WTC11 (cell line): Measurements from ENCODE around the gene DPYSL4. TPM values are rescaled to one million over a fixed set of nuclear protein-coding genes. Genes with fewer than 3 reads are reported as not detected.

Source experiments
- ATAC-seq: fragments of 200-7000 bp; cut with Tn5 transposase; 2 replicates; pipeline ENCODE4 v1.10.0; 2021; ENCODE audit warnings: mild to moderate bottlenecking, moderate library complexity
- CTCF ChIA-PET: fragments of 300-600 bp; sonication (Branson Sonifier 250); formaldehyde crosslinking; loops from one replicate; lab custom pipeline; 2021; ENCODE audit warnings: antibody characterized with exemption; lab: Charles Lee
- POLR2A ChIA-PET: fragments of 350-600 bp; sonication (Branson Sonifier 250); formaldehyde crosslinking; loops from one replicate; lab custom pipeline; 2021; ENCODE audit warnings: antibody characterized with exemption; lab: Charles Lee
- DNase-seq: peaks from one replicate; pipeline ENCODE4 v3.0.0; 2021; ENCODE audit warnings: low spot score
- H3K27ac Mint-ChIP-seq: 2 replicates; pipeline ENCODE4 v1.8.0; 2021; ENCODE audit warnings: mixed read lengths
- H3K27me3 Mint-ChIP-seq: 2 replicates; pipeline ENCODE4 v1.8.0; 2021; ENCODE audit warnings: low read depth, mild to moderate bottlenecking, moderate library complexity, mixed read lengths
- H3K36me3 Mint-ChIP-seq: 2 replicates; pipeline ENCODE4 v1.8.0; 2021; ENCODE audit warnings: mixed read lengths
- H3K4me1 Mint-ChIP-seq: 2 replicates; pipeline ENCODE4 v1.8.0; 2022; ENCODE audit warnings: mixed read lengths
- H3K4me3 Mint-ChIP-seq: 2 replicates; pipeline ENCODE4 v1.8.0; 2021; ENCODE audit warnings: mild to moderate bottlenecking, moderate library complexity, mixed read lengths
- H3K9me3 Mint-ChIP-seq: 2 replicates; pipeline ENCODE4 v1.8.0; 2021; ENCODE audit warnings: mixed read lengths
- CBFB ChIP-seq: sonication (generic); formaldehyde crosslinking; IDR thresholded peaks from 2 replicates; pipeline ENCODE4 v1.8.1; 2022; ENCODE audit warnings: mild to moderate bottlenecking, low read depth, missing genetic modification reagents
- ESRRA ChIP-seq: sonication (generic); formaldehyde crosslinking; IDR thresholded peaks from 2 replicates; pipeline ENCODE4 v1.8.1; 2022; ENCODE audit warnings: mild to moderate bottlenecking, missing genetic modification reagents, borderline replicate concordance
- NR1H2 ChIP-seq: sonication (generic); formaldehyde crosslinking; IDR thresholded peaks from 2 replicates; pipeline ENCODE4 v1.9.0; 2021; ENCODE audit warnings: mild to moderate bottlenecking, moderate library complexity, missing genetic modification reagents
- NR2C2 ChIP-seq: sonication (generic); formaldehyde crosslinking; IDR thresholded peaks from 2 replicates; pipeline ENCODE4 v1.8.0; 2022; ENCODE audit warnings: mild to moderate bottlenecking, missing genetic modification reagents
- NR3C1 ChIP-seq: sonication (generic); formaldehyde crosslinking; conservative IDR thresholded peaks from 2 replicates; pipeline ENCODE4 v1.8.1; 2023; ENCODE audit warnings: low read depth, mild to moderate bottlenecking, missing genetic modification reagents
- OVOL2 ChIP-seq: fragments of 250-450 bp; sonication (Bioruptor Pico); IDR thresholded peaks from 2 replicates; pipeline ENCODE4 v1.9.0; 2021; ENCODE audit warnings: mild to moderate bottlenecking, borderline replicate concordance
- SOX15 ChIP-seq: fragments of 250-450 bp; sonication (Bioruptor Pico); IDR thresholded peaks from 2 replicates; pipeline ENCODE4 v1.9.0; 2021; ENCODE audit warnings: mild to moderate bottlenecking
- TP53 ChIP-seq: sonication (generic); formaldehyde crosslinking; IDR thresholded peaks from 2 replicates; pipeline ENCODE4 v1.8.1; 2023; ENCODE audit warnings: mild to moderate bottlenecking, missing genetic modification reagents
- ZBTB21 ChIP-seq: sonication (generic); formaldehyde crosslinking; IDR thresholded peaks from 2 replicates; pipeline ENCODE4 v1.8.1; 2023; ENCODE audit warnings: mild to moderate bottlenecking, missing genetic modification reagents, borderline replicate concordance
- total RNA-seq: library from RNA; stranded (reverse); gene quantifications from 3 replicates; pipeline ENCODE4 v1.2.3, GENCODE V29; 2021
- TF ChIP-seq, protein P1 (sequence below): sonication (generic); formaldehyde crosslinking; IDR thresholded peaks from 2 replicates; pipeline ENCODE4 v1.8.0; 2022; ENCODE audit warnings: mild to moderate bottlenecking, missing genetic modification reagents
- TF ChIP-seq, protein P2 (sequence below): sonication (generic); formaldehyde crosslinking; IDR thresholded peaks from 2 replicates; pipeline ENCODE4 v1.8.1; 2023; ENCODE audit warnings: mild to moderate bottlenecking, missing genetic modification reagents
- TF ChIP-seq, protein P3 (sequence below): fragments of 250-450 bp; sonication (Bioruptor Pico); IDR thresholded peaks from 2 replicates; pipeline ENCODE4 v1.9.0; 2021; ENCODE audit warnings: mild to moderate bottlenecking, borderline replicate concordance
- TF ChIP-seq, protein P4 (sequence below): sonication (generic); formaldehyde crosslinking; IDR thresholded peaks from 2 replicates; pipeline ENCODE4 v1.8.0; 2022; ENCODE audit warnings: mild to moderate bottlenecking, missing genetic modification reagents
- TF ChIP-seq, protein P5 (sequence below): fragments of 250-450 bp; sonication (Bioruptor Pico); IDR thresholded peaks from 2 replicates; pipeline ENCODE4 v1.9.0; 2021; ENCODE audit warnings: moderate library complexity, mild to moderate bottlenecking, inconsistent platforms, borderline replicate concordance
- TF ChIP-seq, protein P6 (sequence below): sonication (generic); formaldehyde crosslinking; IDR thresholded peaks from 2 replicates; pipeline ENCODE4 v1.8.1; 2022; ENCODE audit warnings: low read depth, missing genetic modification reagents, borderline replicate concordance
- TF ChIP-seq, protein P7 (sequence below): fragments of 250-450 bp; sonication (Bioruptor Pico); IDR thresholded peaks from 2 replicates; pipeline ENCODE4 v1.8.0; 2021; ENCODE audit warnings: mild to moderate bottlenecking

The DPYSL4 gene
- total RNA-seq, 1 experiment from 2014 or later, result 17.0 TPM

DNA sequence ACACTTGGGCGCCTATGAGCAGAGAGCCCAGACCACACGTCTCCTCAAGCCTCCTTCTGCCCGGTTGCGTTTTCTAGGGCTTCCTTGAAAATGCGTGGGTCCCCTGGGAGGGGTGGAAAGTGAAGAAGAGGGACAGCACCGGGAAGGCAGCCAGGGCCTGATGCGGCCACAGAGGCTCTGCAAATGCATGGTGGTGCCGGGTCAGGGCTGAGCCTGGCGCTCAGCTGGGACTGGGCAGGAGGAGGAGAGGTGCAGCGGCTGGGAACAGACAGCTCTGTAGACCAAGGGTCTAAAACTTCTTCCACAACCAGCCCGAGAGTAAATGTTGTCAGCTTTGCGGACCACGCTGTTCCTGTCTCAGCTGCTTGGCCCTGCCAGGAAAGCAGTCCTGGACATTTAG, 1.6 kb downstream of the DPYSL4 start:
- H3K36me3 Mint-ChIP-seq, result peaks cover 10% of the 10 kb centered on the region; the same call in 1 of the 2 replicates
- DNase-seq, result no peak
- POLR2A ChIA-PET, result no interaction called here
- H3K27ac Mint-ChIP-seq, result no peak overlapping the region
- TF ChIP-seq, protein P1, sequence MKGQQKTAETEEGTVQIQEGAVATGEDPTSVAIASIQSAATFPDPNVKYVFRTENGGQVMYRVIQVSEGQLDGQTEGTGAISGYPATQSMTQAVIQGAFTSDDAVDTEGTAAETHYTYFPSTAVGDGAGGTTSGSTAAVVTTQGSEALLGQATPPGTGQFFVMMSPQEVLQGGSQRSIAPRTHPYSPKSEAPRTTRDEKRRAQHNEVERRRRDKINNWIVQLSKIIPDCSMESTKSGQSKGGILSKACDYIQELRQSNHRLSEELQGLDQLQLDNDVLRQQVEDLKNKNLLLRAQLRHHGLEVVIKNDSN, result no peak
- TF ChIP-seq TP53, result no peak
- TF ChIP-seq ZBTB21 (CRISPR knock-in tag), result no peak
- no peak for TF ChIP-seq ESRRA (CRISPR knock-in tag)
- no peak for TF ChIP-seq NR1H2 (CRISPR knock-in tag)
- TF ChIP-seq, protein P2, sequence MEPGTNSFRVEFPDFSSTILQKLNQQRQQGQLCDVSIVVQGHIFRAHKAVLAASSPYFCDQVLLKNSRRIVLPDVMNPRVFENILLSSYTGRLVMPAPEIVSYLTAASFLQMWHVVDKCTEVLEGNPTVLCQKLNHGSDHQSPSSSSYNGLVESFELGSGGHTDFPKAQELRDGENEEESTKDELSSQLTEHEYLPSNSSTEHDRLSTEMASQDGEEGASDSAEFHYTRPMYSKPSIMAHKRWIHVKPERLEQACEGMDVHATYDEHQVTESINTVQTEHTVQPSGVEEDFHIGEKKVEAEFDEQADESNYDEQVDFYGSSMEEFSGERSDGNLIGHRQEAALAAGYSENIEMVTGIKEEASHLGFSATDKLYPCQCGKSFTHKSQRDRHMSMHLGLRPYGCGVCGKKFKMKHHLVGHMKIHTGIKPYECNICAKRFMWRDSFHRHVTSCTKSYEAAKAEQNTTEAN (CRISPR knock-in tag), result no peak
- TF ChIP-seq, protein P3, sequence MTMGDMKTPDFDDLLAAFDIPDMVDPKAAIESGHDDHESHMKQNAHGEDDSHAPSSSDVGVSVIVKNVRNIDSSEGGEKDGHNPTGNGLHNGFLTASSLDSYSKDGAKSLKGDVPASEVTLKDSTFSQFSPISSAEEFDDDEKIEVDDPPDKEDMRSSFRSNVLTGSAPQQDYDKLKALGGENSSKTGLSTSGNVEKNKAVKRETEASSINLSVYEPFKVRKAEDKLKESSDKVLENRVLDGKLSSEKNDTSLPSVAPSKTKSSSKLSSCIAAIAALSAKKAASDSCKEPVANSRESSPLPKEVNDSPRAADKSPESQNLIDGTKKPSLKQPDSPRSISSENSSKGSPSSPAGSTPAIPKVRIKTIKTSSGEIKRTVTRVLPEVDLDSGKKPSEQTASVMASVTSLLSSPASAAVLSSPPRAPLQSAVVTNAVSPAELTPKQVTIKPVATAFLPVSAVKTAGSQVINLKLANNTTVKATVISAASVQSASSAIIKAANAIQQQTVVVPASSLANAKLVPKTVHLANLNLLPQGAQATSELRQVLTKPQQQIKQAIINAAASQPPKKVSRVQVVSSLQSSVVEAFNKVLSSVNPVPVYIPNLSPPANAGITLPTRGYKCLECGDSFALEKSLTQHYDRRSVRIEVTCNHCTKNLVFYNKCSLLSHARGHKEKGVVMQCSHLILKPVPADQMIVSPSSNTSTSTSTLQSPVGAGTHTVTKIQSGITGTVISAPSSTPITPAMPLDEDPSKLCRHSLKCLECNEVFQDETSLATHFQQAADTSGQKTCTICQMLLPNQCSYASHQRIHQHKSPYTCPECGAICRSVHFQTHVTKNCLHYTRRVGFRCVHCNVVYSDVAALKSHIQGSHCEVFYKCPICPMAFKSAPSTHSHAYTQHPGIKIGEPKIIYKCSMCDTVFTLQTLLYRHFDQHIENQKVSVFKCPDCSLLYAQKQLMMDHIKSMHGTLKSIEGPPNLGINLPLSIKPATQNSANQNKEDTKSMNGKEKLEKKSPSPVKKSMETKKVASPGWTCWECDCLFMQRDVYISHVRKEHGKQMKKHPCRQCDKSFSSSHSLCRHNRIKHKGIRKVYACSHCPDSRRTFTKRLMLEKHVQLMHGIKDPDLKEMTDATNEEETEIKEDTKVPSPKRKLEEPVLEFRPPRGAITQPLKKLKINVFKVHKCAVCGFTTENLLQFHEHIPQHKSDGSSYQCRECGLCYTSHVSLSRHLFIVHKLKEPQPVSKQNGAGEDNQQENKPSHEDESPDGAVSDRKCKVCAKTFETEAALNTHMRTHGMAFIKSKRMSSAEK, result no peak
- TF ChIP-seq, protein P4, sequence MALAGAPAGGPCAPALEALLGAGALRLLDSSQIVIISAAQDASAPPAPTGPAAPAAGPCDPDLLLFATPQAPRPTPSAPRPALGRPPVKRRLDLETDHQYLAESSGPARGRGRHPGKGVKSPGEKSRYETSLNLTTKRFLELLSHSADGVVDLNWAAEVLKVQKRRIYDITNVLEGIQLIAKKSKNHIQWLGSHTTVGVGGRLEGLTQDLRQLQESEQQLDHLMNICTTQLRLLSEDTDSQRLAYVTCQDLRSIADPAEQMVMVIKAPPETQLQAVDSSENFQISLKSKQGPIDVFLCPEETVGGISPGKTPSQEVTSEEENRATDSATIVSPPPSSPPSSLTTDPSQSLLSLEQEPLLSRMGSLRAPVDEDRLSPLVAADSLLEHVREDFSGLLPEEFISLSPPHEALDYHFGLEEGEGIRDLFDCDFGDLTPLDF, result no peak
- TF ChIP-seq, protein P5, sequence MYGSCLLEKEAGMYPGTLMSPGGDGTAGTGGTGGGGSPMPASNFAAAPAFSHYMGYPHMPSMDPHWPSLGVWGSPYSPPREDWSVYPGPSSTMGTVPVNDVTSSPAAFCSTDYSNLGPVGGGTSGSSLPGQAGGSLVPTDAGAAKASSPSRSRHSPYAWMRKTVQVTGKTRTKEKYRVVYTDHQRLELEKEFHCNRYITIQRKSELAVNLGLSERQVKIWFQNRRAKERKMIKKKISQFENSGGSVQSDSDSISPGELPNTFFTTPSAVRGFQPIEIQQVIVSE, result no peak
- peaks cover 4% of the 10 kb centered on the region for H3K9me3 Mint-ChIP-seq
- peak overlapping the region; percentile 59 for H3K4me3 Mint-ChIP-seq
- CTCF ChIA-PET, result interaction anchor here (0.7 to 1.6 kb wide), 3 partner anchors 12 to 467 kb away, joined by 3 to 5 read pairs (median 3); no protein-coding TSS in a partner anchor
- H3K27me3 Mint-ChIP-seq, result peaks cover 59% of the 10 kb centered on the region
- ATAC-seq, result no peak
- H3K4me1 Mint-ChIP-seq, result peaks cover 9% of the 10 kb centered on the region

DNA sequence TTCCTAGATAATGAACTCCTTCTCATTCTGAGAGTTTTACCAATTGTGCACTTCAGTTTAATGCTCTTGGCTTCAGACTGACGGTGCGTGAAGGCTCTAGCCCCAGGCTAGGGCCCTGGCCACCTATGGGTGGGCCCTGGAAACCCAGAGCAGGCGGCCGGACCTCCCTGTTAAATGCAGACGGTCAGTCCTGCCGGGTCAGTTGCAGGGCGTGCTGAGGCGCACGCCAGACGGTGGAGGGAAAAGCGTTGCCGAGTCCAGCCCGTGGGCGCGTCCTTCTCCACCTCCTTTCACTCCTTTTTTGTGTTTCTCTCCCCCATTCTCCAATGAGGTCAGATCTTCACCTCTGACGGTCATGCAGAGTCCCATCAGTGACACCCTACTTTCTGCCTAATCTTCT, 2.3 kb downstream of the DPYSL4 start:
- H3K27ac Mint-ChIP-seq, result no peak overlapping the region
- TF ChIP-seq CBFB (CRISPR knock-in tag) (no peak), ZBTB21 (CRISPR knock-in tag) (no peak), OVOL2 (no peak), SOX15 (CRISPR knock-in tag) (no peak), NR3C1 (CRISPR knock-in tag) (no peak), ESRRA (CRISPR knock-in tag) (no peak), NR2C2 (CRISPR knock-in tag) (no peak)
- TF ChIP-seq, protein P2 (CRISPR knock-in tag), result no peak
- TF ChIP-seq, protein P6, sequence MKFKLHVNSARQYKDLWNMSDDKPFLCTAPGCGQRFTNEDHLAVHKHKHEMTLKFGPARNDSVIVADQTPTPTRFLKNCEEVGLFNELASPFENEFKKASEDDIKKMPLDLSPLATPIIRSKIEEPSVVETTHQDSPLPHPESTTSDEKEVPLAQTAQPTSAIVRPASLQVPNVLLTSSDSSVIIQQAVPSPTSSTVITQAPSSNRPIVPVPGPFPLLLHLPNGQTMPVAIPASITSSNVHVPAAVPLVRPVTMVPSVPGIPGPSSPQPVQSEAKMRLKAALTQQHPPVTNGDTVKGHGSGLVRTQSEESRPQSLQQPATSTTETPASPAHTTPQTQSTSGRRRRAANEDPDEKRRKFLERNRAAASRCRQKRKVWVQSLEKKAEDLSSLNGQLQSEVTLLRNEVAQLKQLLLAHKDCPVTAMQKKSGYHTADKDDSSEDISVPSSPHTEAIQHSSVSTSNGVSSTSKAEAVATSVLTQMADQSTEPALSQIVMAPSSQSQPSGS, result no peak
- TF ChIP-seq, protein P7, sequence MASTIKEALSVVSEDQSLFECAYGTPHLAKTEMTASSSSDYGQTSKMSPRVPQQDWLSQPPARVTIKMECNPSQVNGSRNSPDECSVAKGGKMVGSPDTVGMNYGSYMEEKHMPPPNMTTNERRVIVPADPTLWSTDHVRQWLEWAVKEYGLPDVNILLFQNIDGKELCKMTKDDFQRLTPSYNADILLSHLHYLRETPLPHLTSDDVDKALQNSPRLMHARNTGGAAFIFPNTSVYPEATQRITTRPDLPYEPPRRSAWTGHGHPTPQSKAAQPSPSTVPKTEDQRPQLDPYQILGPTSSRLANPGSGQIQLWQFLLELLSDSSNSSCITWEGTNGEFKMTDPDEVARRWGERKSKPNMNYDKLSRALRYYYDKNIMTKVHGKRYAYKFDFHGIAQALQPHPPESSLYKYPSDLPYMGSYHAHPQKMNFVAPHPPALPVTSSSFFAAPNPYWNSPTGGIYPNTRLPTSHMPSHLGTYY (CRISPR knock-in tag), result no peak
- peaks cover 4% of the 10 kb centered on the region for H3K9me3 Mint-ChIP-seq
- POLR2A ChIA-PET, result no interaction called here
- peaks cover 10% of the 10 kb centered on the region; the same call in 1 of the 2 replicates for H3K36me3 Mint-ChIP-seq
- H3K4me1 Mint-ChIP-seq, result peaks cover 9% of the 10 kb centered on the region
- no peak overlapping the region for H3K4me3 Mint-ChIP-seq
- H3K27me3 Mint-ChIP-seq, result peaks cover 54% of the 10 kb centered on the region
- ATAC-seq, result no peak
- DNase-seq, result no peak
- CTCF ChIA-PET, result interaction anchor here (0.6 kb wide), 1 partner anchor 276 kb away, joined by 4 read pairs; no protein-coding TSS in a partner anchor
